CD8-positive, alpha-beta memory T cell (primary cell): ENCODE measurements around the gene RALBP1. TPM values are rescaled to one million over a fixed set of nuclear protein-coding genes. Genes with fewer than 3 reads are reported as not detected.
A peak's percentile ranks its signal among the peaks of the same experiment; 100 is the strongest.
"Not testable (repeated sequence)": the region's sequence is repeated elsewhere in the genome, so short reads cannot be mapped to it uniquely, and the experiment has no call there.

Source experiments
- CTCF ChIA-PET: fragments of 350-600 bp; sonication (Branson Sonifier 250); formaldehyde crosslinking; loops from one replicate; lab custom pipeline; 2021; ENCODE audit warnings: antibody characterized with exemption; lab: Charles Lee
- POLR2A ChIA-PET: fragments of 350-600 bp; sonication (Branson Sonifier 250); formaldehyde crosslinking; loops from one replicate; lab custom pipeline; 2021; ENCODE audit warnings: antibody characterized with exemption; lab: Charles Lee
- DNase-seq, 5 donors: peaks; one replicate each; pipeline versions ENCODE4 v3.0.0 to v3.0.0-alpha.2; 2020 to 2022; ENCODE audit warnings: mixed read lengths in 1 of 5
- H3K27ac ChIP-seq: one replicate; pipeline ENCODE4 v1.7.0; 2013; ENCODE audit warnings: low read depth, mild to moderate bottlenecking, low read length, moderate library complexity
- H3K27me3 ChIP-seq: 2 replicates; pipeline ENCODE4 v1.7.0; 2013; ENCODE audit warnings: low read length, mild to moderate bottlenecking; ENCODE audit not compliant: insufficient read depth, poor library complexity, severe bottlenecking
- H3K36me3 ChIP-seq: 2 replicates; pipeline ENCODE4 v1.7.0; 2013; ENCODE audit warnings: mild to moderate bottlenecking, low read length, moderate library complexity; ENCODE audit not compliant: insufficient read depth
- H3K4me1 ChIP-seq: 2 replicates; pipeline ENCODE4 v1.7.0; 2013; ENCODE audit warnings: mild to moderate bottlenecking, low read length, moderate library complexity; ENCODE audit not compliant: insufficient read depth
- H3K4me3 ChIP-seq: 2 replicates; pipeline ENCODE4 v1.7.0; 2013; ENCODE audit warnings: mild to moderate bottlenecking, low read length
- H3K9me3 ChIP-seq: 2 replicates; pipeline ENCODE4 v1.7.0; 2013; ENCODE audit warnings: mild to moderate bottlenecking, low read length
- H3K27ac Mint-ChIP-seq, 8 donors: one replicate each; pipeline ENCODE4 v1.8.0; 2020 to 2021; ENCODE audit warnings: mixed read lengths in 8 of 8, mild to moderate bottlenecking in 6 of 8, inconsistent platforms in 3 of 8, moderate library complexity in 3 of 8
- H3K27me3 Mint-ChIP-seq, 2 donors: one replicate each; pipeline ENCODE4 v1.8.0; 2020 to 2021; ENCODE audit warnings: mixed read lengths in 2 of 2, mild to moderate bottlenecking in 1 of 2, moderate library complexity in 1 of 2
- H3K36me3 Mint-ChIP-seq, 3 donors: one replicate each; pipeline ENCODE4 v1.8.0; 2020 to 2021; ENCODE audit warnings: mixed read lengths in 3 of 3, inconsistent platforms in 1 of 3, mild to moderate bottlenecking in 1 of 3
- H3K4me1 Mint-ChIP-seq, 3 donors: one replicate each; pipeline ENCODE4 v1.8.0; 2020 to 2021; ENCODE audit warnings: mixed read lengths in 3 of 3, inconsistent platforms in 1 of 3, mild to moderate bottlenecking in 1 of 3
- H3K4me3 Mint-ChIP-seq, 7 donors: one replicate each; pipeline ENCODE4 v1.8.0; 2020 to 2021; ENCODE audit warnings: mixed read lengths in 7 of 7, mild to moderate bottlenecking in 6 of 7, moderate library complexity in 4 of 7, inconsistent platforms in 2 of 7
- H3K9me3 Mint-ChIP-seq, 5 donors: one replicate each; pipeline ENCODE4 v1.8.0; 2020 to 2022; ENCODE audit warnings: mixed read lengths in 5 of 5, mild to moderate bottlenecking in 3 of 5, moderate library complexity in 2 of 5, inconsistent platforms in 1 of 5
- polyA plus RNA-seq: library from polyadenylated mRNA; unstranded; fragments of 300-500 nt; fragmentation: Illumina TruSeq; gene quantifications from one replicate; pipeline ENCODE4 v1.2.3, GENCODE V29; 2021
- total RNA-seq, 2 experiments: library from RNA; stranded (reverse); gene quantifications; one replicate each; pipeline ENCODE4 v1.2.3, GENCODE V29; 2021

Gene RALBP1
- total and polyA plus RNA-seq, 3 experiments from 2014 or later, result 41.0 to 65.4 (median 43.4) TPM

DNA sequence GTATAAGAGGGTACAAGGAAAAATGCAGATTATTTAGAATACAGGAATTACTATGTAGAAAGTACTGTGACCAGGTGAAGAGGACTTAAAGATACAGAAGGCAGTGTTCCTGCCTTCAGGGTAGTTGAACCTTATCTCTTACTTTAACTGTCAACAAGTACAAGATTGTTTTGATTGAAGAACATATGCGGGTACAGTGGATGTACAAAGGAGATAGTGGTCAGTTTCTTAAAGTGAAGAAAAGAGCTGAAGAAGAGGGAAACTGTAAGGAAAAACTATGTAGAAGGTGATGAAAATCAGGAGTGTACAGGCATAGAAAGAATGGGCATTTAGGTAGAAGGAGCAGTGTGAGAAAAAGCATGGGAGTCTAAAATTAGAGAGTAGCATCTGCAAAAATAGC lies 2.2 kb downstream of the RALBP1 start:
- Histone ChIP-seq H3K36me3 (peaks cover 3% of the 10 kb centered on the region), H3K4me3 (no peak overlapping the region), H3K27ac (no peak overlapping the region), H3K4me1 (peaks cover 19% of the 10 kb centered on the region), H3K27me3 (no peaks in the 10 kb centered on the region), H3K9me3 (no peaks in the 10 kb centered on the region)
- peaks cover 0 to 36% (median 18%) of the 10 kb centered on the region in 3 donors for H3K36me3 Mint-ChIP-seq
- H3K4me3 Mint-ChIP-seq, result peak overlapping the region in 5 of 7 donors; percentile 33 to 80 (median 77)
- peaks cover 0 to 3% of the 10 kb centered on the region in 2 donors for H3K27me3 Mint-ChIP-seq
- H3K4me1 Mint-ChIP-seq, result peaks cover 36 to 60% (median 49%) of the 10 kb centered on the region in 3 donors
- DNase-seq, result no peak
- POLR2A ChIA-PET, result no interaction called here
- CTCF ChIA-PET, result no interaction called here
- H3K9me3 Mint-ChIP-seq, result no peaks in the 10 kb centered on the region
- peak overlapping the region in 4 of 8 donors; percentile 28 to 71 (median 47) for H3K27ac Mint-ChIP-seq

DNA sequence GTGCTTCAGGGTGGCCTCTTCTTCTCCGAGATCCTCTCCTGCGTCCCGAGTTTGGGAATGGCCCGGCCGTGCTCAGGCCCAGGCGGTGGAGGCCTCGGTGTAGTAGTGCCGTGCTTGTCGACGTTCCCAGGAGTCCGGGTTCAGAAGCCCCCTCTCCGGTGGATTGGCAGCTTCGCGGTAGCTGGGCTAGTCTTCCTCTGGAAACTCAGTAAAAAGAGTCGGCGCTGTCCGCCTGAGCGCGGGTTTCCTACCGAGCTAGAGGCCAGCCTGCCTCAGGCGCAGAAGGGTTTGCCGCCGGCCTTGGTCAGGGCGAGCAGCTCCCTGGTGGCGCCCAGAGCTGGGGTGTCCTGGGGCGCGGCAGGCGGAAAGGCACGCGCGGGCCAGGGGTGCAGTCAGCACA lies 3.2 kb downstream of the RALBP1 start:
- no peak for DNase-seq
- H3K4me1 ChIP-seq, result peaks cover 19% of the 10 kb centered on the region
- no peak overlapping the region for H3K4me3 ChIP-seq
- no peaks in the 10 kb centered on the region for H3K27me3 ChIP-seq
- peaks cover 0 to 39% (median 18%) of the 10 kb centered on the region in 3 donors for H3K36me3 Mint-ChIP-seq
- H3K27ac ChIP-seq, result no peak overlapping the region
- H3K27ac Mint-ChIP-seq, result no peak overlapping the region
- no peaks in the 10 kb centered on the region for H3K27me3 Mint-ChIP-seq
- POLR2A ChIA-PET, result no interaction called here
- CTCF ChIA-PET, result no interaction called here
- H3K4me3 Mint-ChIP-seq, result no peak overlapping the region
- peaks cover 43 to 70% (median 60%) of the 10 kb centered on the region in 3 donors for H3K4me1 Mint-ChIP-seq
- no peaks in the 10 kb centered on the region for H3K9me3 ChIP-seq
- H3K36me3 ChIP-seq, result peaks cover 3% of the 10 kb centered on the region
- no peaks in the 10 kb centered on the region for H3K9me3 Mint-ChIP-seq

DNA sequence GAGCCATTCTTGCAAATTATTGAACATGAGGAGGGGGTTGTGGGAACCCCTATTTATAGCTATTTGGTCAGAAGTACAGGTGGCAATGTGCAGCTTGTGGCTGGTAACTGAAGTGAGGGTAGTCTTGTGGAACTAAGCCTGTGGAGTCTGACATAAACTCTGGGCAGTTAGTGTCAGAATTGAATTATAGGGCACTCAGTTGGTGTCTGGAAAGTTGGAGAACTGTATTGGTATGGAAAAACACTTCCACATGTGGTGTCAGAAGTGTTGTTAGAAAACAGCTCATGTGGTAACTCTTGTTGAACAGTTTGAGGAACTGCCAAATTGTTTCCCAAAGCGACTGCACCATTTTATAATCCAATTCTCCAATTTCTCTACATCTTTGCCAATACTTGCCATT lies 7.5 kb downstream of the RALBP1 start:
- Histone ChIP-seq H3K27me3 (no peaks in the 10 kb centered on the region), H3K9me3 (no peaks in the 10 kb centered on the region), H3K4me3 (no peak overlapping the region), H3K36me3 (peaks cover 3% of the 10 kb centered on the region), H3K4me1 (no peaks in the 10 kb centered on the region), H3K27ac (no peak overlapping the region)
- Mint-ChIP-seq H3K27me3 (no peaks in the 10 kb centered on the region), H3K36me3 (peaks cover 16 to 35% (median 32%) of the 10 kb centered on the region in 3 donors), H3K27ac (no peak overlapping the region), H3K4me3 (no peak overlapping the region), H3K4me1 (peaks cover 42 to 73% (median 72%) of the 10 kb centered on the region in 3 donors), H3K9me3 (peaks cover 0 to 5% (median 4%) of the 10 kb centered on the region in 5 donors)
- CTCF ChIA-PET, result interaction anchor here (0.6 to 1.1 kb wide), 3 partner anchors 11 to 160 kb away, joined by 3 read pairs; no protein-coding TSS in a partner anchor
- DNase-seq, result no peak
- POLR2A ChIA-PET, result no interaction called here

DNA sequence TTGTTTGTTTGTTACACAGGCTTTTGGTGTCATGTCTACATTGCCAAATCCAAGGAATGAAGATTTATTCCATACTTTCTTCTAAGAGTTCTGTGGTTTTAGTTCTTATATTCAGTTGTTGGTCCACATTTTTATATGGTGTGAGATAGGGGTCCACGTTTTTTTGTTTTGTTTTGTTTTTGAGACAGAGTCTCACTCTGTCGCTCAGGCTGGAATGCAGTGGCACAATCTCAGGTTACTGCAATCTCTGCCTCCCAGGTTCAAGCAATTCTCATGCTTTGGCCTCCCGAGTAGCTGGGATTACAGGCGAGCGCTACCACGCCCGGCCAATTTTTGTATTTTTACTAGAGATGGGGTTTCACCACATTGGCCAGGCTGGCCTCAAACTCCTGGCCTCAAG lies 8.2 kb downstream of the RALBP1 start:
- Mint-ChIP-seq H3K4me3 (no peak overlapping the region), H3K27ac (no peak overlapping the region), H3K36me3 (peaks cover 21 to 31% (median 29%) of the 10 kb centered on the region in 3 donors), H3K4me1 (peaks cover 45 to 76% (median 75%) of the 10 kb centered on the region in 3 donors), H3K27me3 (no peaks in the 10 kb centered on the region), H3K9me3 (peaks cover 0 to 5% (median 4%) of the 10 kb centered on the region in 5 donors)
- DNase-seq, result no peak
- ChIA-PET POLR2A (no interaction called here), CTCF (interaction anchor here (0.8 kb wide), 1 partner anchor 33 kb away, joined by 3 read pairs; no protein-coding TSS in a partner anchor)
- no peaks in the 10 kb centered on the region for H3K27me3 ChIP-seq
- H3K4me3 ChIP-seq, result no peak overlapping the region
- no peaks in the 10 kb centered on the region for H3K4me1 ChIP-seq
- H3K9me3 ChIP-seq, result no peaks in the 10 kb centered on the region
- no peak overlapping the region for H3K27ac ChIP-seq
- no peaks in the 10 kb centered on the region for H3K36me3 ChIP-seq

DNA sequence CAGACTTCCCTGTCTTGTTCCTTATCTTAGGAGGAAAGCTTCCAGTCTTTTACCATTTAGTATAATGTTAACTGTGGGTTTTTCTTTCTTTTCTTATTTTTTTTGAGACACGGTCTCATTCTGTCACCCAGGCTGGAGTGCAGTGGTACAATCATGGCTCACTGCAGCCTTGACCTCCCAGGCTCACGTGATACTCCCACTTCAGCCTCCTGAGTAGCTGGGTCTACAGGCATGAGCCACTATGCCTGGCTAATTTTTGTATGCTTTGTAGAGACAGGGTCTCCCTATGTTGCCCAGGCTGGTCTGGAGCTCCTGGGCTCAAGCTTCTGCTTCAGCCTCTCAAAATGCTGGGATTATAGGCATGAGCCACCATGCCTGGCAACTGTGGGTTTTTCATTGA lies 9.5 kb downstream of the RALBP1 start:
- POLR2A ChIA-PET, H3K9me3 Mint-ChIP-seq, H3K27me3 Mint-ChIP-seq: not testable (repeated sequence)

DNA sequence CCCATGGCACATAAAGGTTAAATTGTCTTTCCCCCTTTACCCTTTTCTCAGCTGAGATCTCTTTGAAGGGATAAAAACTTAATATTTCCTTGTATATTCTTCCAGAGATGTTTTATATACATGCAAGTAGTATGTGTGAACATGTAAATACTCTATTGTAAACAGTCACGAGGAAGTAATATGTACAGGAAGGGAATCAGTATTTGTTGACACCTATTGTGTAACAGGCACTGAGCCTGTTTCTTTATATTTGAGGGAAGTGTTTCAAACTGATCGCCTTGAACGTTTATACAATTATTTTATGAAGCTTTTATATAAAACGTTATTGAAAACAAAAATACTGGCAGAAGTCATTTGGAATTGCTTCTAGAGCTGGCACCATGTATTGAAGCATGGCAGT lies 13.2 kb downstream of the RALBP1 start:
- Histone ChIP-seq H3K4me1 (peaks cover 2% of the 10 kb centered on the region), H3K4me3 (no peak overlapping the region), H3K36me3 (no peaks in the 10 kb centered on the region), H3K27ac (no peak overlapping the region), H3K27me3 (no peaks in the 10 kb centered on the region), H3K9me3 (no peaks in the 10 kb centered on the region)
- peaks cover 32 to 66% (median 65%) of the 10 kb centered on the region in 3 donors for H3K4me1 Mint-ChIP-seq
- ChIA-PET POLR2A (no interaction called here), CTCF (no interaction called here)
- H3K9me3 Mint-ChIP-seq, result peaks cover 0 to 5% (median 4%) of the 10 kb centered on the region in 5 donors
- no peaks in the 10 kb centered on the region for H3K27me3 Mint-ChIP-seq
- no peak overlapping the region for H3K4me3 Mint-ChIP-seq
- DNase-seq, result no peak
- H3K27ac Mint-ChIP-seq, result no peak overlapping the region
- peaks cover 10 to 44% (median 24%) of the 10 kb centered on the region in 3 donors for H3K36me3 Mint-ChIP-seq

More for the DNA sequence above, 9.5 kb downstream of the RALBP1 start:
- H3K9me3 ChIP-seq, CTCF ChIA-PET, H3K36me3 ChIP-seq, H3K27ac ChIP-seq, H3K27ac Mint-ChIP-seq, H3K4me3 Mint-ChIP-seq, H3K4me3 ChIP-seq, DNase-seq, H3K4me1 ChIP-seq, H3K27me3 ChIP-seq: not testable (repeated sequence)
- Mint-ChIP-seq H3K36me3 (peaks cover 21 to 28% (median 24%) of the 10 kb centered on the region in 3 donors), H3K4me1 (peaks cover 40 to 77% (median 77%) of the 10 kb centered on the region in 3 donors)

DNA sequence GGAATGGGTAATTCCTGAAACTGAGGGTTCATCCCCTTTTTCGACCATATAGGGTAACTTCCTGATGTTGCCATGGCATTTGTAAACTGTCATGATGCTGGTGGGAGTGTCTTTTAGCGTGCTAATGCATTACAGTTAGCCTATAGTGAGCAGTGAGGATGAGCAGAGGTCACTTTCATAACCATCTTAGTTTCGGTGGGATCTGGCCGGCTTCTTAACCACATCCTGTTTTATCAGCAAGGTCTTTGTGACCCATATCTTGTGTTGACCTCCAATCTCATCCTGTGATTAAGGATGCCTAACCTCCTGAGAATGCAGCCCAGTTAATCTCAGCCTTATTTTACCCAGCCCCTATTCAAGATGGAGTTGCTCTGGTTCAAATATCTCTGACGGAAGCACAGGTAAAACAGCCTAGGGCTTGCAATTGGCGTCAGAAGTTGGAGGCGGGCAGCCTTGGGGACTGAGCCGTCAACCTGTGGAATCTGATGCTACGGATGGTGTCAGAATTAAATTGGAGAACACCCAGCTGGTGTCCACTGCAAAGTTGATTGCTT lies 19.5 kb downstream of the RALBP1 start:
- peak overlapping the region in 4 of 8 donors; percentile 4 to 48 (median 36) for H3K27ac Mint-ChIP-seq
- H3K9me3 Mint-ChIP-seq, result peaks cover 0 to 2% (median 0%) of the 10 kb centered on the region in 5 donors
- Histone ChIP-seq H3K4me3 (no peak overlapping the region), H3K27ac (no peak overlapping the region), H3K4me1 (peaks cover 17% of the 10 kb centered on the region), H3K9me3 (no peaks in the 10 kb centered on the region), H3K27me3 (no peaks in the 10 kb centered on the region), H3K36me3 (no peaks in the 10 kb centered on the region)
- peaks cover 39 to 62% (median 51%) of the 10 kb centered on the region in 3 donors for H3K4me1 Mint-ChIP-seq
- H3K36me3 Mint-ChIP-seq, result peaks cover 12 to 16% (median 12%) of the 10 kb centered on the region in 3 donors
- ChIA-PET POLR2A (no interaction called here), CTCF (no interaction called here)
- peak overlapping the region in 1 of 7 donors; percentile 17 for H3K4me3 Mint-ChIP-seq
- DNase-seq, result no peak
- H3K27me3 Mint-ChIP-seq, result no peaks in the 10 kb centered on the region

DNA sequence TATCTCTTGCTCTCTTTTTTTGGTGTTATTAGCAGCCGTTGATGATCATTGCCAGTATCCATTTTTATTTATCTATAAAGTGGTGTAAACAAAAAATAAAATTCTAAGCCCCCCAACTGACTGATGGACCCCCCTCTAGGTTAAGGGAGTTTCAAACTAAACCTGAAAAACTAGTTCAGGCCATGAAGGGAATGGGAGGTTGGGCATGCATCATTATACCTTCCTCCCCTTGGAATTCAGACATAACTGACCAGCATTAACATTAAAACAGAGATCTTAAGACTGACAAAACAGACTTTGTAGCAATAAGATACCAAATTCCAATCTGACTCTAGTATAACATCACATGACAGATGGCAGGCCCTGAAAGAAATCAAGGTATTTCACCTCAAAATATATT lies 20.2 kb downstream of the RALBP1 start:
- Mint-ChIP-seq H3K36me3 (peaks cover 13 to 17% (median 16%) of the 10 kb centered on the region in 3 donors), H3K27me3 (no peaks in the 10 kb centered on the region), H3K4me3 (no peak overlapping the region), H3K27ac (peak overlapping the region in 5 of 8 donors; percentile 38 to 61 (median 48)), H3K9me3 (peaks cover 0 to 4% (median 0%) of the 10 kb centered on the region in 5 donors), H3K4me1 (peaks cover 38 to 66% (median 53%) of the 10 kb centered on the region in 3 donors)
- no peak overlapping the region for H3K4me3 ChIP-seq
- no peaks in the 10 kb centered on the region for H3K27me3 ChIP-seq
- CTCF ChIA-PET, result no interaction called here
- no peaks in the 10 kb centered on the region for H3K36me3 ChIP-seq
- H3K9me3 ChIP-seq, result no peaks in the 10 kb centered on the region
- H3K27ac ChIP-seq, result no peak overlapping the region
- no peak for DNase-seq
- peaks cover 17% of the 10 kb centered on the region for H3K4me1 ChIP-seq
- POLR2A ChIA-PET, result no interaction called here
